HCEC 1CT (cell line): ENCODE data around the gene CREG1.

Source experiments
- DNase-seq: peaks from one replicate; pipeline ENCODE4 v3.0.0-alpha.2; 2017

Gene CREG1

DNA sequence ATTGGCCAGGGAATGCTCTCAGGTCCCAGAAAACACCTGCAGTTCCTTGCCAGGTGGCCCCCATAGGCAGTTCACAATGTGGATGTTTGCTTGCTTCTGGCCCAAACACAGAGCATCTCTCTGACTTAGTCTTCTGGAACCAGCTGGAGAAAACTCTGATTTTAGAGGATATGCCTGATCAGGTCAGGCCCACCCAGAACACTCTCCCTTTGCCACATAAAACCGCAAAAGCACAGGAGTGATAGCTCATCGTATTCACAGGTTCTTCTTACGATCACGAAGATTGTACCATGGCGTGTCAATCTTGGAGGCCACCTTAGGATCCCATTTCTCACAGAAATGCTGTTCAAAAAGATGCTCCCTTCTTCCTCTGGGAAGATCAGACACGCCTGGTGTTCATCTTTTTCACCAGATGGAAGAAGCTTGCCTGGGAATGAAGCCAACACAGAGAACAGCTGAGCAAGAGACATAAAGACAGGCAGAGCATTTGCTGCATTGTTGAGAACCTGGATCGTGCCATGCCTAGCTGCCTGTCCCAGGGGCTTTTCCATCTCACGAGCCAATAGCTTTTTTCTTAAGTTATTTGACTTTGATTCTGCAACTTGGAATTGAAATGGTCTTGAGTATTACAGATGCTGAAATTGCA lies 23.6 kb downstream of the CREG1 start:
- no peak for DNase-seq

DNA sequence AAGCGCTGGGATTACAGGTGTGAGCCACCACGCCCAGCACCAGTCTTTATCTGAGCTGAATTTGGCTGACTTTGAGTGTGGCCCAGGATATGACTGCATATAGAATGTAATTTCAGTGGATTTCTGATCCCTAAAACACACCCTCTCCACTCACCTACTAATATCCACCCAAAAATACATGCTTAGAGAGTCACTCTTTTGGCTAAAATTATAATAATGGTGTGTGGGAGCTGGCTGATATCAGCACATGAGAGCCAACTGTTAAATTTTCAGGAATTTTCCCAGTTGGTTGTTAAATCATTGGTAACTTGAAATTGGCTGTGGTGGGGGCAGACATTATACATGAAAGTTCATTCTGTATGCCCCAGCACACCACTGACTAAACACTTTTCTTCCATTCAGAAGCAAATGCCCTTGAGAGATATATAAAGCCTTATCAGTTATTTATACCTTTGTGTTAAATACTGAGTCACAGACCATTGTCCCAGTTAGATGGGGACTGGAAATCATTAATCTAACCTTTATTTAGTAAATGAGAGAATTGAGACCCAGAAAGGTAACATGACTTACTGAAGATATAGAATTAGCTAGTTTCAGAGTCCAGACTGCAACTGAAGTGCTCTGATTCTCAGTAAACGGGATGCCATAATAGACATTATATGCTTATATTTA lies 25.4 kb downstream of the CREG1 start:
- DNase-seq, result no peak

DNA sequence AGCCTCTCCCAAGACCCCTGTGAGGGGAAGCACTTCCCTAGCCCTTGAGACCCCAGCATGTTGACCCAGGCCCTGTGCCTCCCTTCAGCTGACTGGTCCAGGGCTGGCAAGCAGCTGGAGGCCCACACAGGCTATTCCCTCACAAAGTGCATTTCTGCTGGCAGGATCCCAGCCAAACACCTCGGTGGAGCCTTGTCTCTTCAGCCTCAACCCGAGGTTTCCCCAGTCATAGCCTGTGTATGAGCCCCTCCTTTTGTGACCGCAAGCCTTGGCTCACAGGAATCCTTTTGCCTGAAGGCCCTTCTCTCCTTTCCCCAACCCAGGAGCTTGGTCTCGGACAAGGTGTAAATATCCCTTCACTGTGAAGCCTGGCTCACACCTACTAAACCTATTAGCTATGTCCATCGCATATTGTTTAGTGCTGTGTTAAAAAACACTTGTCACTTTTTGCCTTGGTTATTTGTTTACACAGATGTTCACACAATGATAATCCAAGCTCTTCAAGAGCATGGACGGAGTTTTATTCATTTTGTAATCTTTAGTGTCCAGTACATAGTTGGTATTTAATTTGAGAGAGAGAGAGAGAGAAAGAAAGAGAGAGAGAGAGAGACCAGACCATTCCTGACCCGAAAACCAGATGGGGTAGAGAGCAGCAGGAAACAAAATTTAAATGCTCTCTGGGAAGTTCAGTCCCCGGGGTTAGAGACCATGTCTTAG lies 26.7 kb downstream of the CREG1 start:
- no peak for DNase-seq

DNA sequence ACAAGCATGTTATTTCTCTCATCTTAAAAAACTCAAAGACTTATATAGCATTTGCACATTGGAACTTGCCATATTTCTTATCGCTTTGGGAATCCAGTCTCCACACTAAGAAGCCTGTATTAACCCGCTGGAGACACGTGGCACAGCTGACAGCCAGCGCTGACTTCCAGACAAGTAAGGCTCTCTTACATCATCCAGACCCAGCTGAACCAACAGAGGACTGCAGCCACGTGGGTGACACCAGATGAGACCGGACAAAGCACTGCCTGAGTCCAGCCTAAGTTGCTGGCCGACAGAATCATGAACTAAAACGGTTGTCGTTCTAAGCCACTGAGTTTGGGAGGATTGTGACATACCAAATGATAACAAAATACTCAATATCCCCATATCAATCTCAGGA lies 28.9 kb downstream of the CREG1 start:
- DNase-seq, result no peak

DNA sequence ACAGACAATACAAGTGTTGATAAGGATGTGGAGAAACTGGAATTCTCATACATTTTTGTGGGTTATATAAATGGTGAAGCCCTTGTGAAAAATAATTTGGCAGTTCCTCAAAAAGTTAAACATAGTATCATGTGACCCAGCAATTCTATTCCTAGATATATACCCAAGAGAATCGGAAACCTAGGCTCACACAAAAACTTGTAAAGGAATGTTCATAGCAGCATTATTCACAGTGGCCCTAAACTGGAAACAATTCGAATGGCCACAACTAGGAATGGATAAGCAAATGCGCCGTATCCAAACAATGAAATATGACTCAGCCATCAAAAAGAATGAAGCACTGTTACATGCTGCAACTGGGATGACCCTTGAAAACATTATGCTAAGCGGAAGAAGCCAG lies 31.3 kb downstream of the CREG1 start:
- no peak for DNase-seq

DNA sequence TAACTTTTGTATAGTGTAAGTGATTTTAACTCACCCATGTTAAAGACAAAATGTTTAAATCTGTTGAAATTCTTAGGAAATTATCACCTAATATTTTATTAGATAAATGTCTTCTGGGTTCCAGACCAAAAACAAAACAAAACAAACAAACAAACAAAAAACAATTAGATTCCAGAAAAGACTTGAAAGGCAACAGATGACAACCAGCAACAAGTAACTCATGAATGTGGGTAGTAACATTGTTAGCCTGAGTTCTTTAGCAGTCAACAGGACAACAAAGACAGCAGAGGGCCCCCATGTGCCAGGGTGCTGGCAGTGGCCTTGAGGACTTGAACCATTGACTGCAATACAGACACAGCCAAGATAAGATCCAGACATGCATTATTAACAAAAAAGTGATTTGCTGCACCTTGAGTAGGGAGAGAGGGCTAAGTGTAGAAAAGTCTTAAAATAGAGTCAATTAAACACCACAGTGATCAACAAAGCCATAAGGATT lies 32.8 kb downstream of the CREG1 start:
- no peak for DNase-seq

DNA sequence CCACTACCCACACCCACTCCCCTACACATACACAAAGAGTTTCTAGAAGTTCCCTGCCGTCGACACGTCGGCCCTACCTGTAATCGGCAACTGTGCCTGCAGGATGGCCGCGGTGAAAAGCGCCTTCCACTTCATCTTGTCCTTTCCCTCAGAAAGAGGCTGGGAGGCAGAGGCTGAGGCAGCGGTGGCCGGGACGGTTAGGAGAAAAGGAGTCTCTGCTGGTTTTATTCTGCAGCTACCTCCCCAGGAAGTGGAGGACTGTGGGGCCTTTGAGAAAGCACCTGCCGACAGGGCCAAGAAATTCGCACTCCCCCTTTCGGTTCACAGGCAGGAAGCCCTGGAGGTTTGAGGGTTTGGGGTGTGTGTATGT lies 35.2 kb downstream of the CREG1 start, which contains the start of gene CD247:
TSS of gene CD247 (minus strand) at position 199 of the 370 bp plus-strand sequence. CDS start at position 135, 64 bp downstream.
- no peak for DNase-seq

DNA sequence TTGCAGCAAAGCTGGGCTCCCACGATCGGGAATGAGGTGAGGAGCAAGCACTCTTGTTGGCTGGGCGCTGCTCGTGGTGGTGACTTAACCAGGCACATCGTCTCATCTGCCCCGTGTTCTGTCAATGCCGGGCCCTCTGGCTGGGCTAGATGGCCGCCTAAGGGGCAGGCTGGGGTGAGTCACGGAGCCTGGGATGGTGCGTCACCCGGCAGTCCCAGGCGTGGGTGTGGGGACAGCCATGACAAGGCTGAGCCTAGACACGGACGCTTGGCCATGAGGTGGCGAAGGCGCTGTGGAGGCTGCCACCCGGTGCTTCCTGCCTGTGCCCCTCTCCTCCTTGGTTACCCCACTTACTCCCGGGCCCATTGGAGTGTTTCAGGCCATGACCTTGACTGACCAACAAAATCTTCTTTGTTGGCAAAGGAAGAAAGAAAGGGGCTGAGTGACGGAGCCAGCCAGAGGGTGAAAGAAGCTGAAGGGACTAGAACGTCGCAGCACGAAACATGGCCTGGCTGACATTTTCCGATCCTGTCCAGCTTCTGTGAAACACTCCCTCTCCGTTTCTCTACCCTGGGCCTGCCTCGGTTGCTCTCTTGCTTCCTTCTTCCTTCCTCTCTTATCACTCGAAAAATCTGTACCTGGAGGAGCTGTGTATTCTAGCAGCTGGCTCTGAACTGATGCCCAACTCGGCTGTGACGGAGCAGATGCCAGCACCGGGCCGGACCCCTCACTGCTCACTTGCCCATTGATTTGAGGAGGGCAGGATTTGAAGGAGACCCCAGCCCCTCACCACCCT lies 35.8 kb downstream of the CREG1 start:
- no peak for DNase-seq

DNA sequence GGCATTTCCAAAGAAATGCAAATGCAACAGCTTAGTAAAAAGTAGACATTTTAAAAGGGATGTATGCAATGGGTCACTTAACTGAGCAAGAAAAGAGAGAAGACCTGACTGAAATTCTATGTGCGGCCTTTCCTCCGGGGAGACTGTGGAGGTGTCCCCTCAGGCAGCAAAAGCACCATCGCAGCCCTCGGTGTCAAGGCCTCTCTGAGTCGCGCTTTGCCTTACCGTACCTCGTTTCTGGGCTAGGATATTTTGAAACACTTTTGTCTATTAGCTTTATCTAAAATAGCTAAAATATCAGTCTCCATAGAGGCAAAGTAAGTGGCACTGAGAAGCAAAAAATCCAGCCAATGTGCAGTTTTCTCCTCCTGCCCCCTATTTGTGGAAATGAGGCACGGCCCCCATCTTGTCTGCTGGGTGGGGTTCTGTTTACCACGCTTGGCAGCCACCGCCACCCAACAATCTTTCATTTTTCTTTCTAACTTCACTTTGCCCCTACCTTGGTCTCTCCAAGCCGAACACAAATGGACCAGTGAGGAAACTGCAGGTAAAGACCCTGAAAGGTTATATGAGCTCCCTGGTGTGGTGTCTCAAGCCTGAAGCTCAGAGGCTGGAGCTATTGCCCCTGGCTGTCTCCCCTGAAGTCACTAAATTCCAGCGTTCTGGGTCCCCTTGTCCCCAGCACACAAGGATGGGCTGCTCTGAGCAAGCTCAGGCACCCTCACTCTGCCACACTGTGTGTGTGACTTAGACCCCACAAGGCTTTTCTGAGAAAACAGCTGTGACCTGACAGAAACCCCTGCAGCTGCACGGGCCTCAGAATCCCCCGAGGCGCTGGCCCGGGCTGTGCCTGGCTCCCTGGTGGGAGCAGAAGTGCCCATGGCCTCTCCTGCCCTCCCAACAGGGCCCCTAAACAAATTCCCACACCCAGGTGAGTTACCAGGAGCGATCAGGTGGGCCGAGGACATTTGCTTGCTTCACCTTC lies 36.9 kb downstream of the CREG1 start:
- DNase-seq, result no peak

DNA sequence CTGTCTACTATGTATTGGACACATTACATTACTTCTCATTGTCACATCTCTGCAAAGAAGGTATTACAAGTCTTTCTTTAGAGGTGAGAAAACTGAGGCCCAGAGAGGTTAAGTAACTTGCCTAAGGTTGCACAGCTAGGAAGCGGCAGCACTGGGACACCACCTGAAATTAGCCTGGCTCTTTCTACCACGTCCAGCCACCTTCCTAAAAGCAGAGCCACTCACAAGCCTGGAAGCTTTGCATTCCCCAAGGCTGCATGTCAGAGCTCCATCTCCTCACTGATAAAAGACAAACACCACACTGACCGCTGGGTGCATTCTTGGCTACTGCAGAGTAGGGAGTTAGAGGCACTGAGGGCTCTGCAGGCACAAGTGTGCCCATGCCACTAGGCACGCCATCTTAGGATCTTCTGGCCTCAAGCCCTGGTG lies 37.7 kb downstream of the CREG1 start:
- no peak for DNase-seq

DNA sequence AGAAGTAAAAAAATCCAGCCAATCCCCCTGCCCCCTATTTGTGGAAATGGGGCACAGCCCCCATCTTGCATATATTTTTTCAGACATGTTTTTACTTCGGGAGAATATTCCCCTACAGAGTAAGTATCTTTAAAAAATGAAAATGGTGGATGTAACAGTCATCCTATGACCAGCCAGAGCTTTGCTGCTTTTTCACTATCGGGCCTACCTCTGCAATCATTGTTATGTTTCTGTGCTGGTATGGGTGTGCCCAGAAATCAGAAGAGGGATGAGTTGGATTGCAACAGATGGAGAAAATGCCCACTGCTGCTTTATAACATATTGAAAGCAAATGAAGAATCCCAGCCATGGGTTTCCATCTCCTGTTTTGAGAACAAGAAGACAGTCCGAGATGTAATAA lies 38.1 kb downstream of the CREG1 start:
- no peak for DNase-seq

DNA sequence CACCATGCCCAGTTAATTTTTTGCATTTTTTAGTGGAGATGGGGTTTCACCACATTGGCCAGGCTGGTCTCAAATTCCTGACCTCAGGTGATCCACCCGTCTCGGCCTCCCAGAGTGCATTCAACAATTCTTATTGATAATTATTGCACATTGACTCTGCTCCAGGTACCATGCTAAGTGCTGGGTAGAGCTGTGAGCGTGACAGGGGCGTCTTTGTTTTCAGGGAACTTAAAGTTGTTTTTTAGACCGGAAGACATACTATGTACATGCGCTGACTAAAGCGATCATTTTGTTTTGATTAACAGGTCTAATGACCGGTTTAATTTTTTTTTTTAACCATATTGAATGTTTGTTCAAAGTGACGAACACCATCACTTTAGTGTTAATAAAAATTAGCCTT lies 39.3 kb downstream of the CREG1 start:
- no peak for DNase-seq

DNA sequence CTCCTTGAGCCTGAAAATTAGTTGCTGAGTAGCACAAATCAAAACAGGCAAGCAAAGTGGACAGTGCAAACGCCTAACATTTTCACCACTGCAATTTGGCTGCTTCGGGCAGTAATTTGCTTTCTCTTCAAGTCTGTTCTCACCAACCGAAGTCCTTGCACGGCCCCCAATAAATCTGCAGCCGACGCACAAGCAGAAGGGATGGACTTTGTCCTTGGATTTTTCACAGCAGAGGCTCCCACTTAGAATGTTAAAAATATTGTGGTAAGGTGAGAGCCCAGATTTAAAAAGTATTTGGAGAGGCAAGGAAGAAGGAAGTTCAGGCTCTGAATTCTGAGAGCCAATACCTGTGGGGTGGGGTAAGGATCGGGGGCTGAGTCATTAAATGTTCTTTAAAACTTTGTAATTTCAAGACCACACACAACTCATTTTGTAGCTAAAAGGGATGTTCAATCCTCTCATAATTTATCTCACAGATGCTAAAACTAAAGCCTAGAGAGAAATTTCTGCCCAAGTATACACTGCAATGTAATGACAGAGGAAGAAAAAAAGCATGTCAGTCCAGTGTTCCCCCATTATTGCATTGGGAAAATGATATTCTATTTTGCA lies 41.4 kb downstream of the CREG1 start:
- DNase-seq, result no peak

DNA sequence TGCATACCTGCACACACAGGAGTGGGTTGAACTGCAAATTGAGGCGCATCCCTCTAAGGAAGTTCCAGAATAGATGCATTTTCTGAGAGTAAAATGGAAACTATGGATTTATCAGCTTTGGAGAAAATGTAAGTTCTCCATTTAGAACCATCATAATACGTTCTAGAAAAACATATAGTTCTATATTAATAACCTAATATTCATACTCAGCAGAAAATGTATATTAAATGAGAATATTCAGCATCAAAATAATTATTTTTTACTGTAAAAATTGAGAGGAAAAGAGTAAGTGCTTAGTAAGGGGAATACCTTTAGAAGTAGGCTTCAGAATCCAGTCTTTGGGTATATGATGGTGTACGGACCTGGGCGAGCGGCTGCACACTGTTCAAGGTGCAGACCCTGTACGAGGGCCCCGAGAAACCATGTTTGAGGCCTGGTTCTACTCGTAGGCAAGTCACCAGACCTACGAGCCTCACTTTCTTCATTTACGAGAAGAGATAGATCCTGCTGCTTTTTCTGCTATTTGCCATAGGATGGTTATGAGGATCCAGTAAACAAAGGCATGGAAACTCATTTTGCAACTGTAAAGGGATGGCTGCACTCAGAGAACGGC lies 42.1 kb downstream of the CREG1 start:
- DNase-seq, result no peak

DNA sequence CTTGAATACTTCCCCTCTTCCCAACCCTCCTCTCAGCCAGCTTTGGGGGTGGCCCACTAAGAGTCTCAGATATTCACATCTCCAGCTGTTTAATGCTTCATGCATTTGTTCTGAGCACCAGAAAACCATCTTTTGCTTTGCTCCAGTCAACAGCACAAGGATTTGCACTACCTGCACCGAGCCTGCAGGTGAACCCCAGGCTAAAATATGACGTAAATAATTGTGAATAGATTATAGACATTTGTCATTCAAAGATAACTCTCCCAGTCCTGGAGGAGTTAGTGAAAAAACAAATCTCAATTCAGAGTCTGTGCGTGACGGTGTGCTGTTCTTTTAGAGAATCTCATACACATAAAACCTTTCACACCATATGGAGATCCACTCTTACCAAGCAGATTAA lies 42.7 kb downstream of the CREG1 start:
- no peak for DNase-seq

DNA sequence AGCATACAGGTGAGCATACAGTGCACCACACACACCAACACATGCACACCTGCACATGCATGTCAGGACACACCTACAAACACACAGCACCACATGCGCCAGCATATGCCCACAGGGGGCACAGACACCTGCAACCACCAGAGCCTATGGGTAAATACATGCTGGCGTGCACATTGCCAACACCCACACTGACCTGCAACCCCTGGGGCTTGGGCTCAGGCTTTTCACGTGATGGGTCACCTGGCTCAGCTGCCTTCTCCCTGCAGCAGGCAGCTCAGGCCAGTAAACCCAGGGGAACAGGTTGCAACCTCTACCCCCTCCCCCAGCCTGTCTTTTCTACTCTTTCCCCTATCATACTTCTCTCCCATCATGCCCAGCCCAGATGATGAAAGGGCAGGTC lies 43.3 kb downstream of the CREG1 start:
- DNase-seq, result no peak

DNA sequence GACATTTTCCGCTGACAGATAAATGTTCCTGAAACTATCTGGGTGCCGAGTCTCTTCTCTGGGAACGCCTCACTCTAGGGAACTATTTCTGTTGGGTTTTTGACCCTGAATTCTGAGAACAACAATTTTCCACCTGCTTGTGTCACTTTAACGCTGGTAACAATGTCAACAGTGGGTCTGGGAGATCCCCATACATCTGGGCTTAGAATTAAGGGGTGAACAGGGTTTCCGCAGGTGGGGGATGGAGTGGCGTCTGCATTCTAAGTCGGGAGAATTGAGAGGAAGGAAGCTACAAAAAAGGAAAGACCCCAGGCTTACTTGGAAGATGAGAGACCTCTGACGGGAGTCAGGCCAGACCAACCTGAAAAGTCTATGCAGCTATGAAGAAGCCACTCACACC lies 44.0 kb downstream of the CREG1 start:
- DNase-seq, result no peak

DNA sequence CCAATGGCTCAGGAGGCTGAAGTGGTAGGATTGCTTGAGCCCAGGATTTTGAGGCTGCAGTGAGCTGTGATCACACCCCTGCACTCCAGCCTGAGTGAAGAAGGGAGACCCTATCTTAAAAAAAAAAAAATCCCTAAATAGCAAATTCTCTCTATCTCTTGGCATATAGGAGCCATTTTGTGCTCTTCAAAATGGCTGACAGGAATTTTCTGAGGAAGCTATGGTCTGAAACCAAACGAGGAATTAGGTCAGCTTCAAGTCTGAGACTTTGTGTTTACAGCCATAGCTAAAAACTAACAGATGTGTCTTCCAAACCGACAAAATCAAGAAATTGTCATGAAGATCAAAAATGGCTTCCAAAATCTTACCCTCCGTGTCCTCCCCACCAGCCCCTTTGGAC lies 45.8 kb downstream of the CREG1 start:
- no peak for DNase-seq

DNA sequence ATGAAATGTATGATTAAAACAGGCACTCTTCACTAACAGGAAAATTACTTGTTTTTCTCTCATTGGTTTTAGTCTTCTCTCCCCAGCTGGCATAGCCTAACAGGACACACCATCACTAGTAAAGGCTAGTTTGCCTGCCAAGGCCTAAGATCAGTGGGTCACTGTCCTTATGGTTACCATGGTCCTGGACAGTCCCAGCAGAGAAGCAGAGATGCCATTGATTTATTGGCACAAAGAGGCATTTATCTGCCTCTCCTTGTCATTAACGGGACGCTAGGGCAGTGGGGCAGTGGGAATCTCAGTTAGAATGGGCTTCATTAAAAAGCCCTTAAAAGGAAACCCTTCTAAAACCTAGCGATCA lies 49.1 kb downstream of the CREG1 start:
- DNase-seq, result no peak

DNA sequence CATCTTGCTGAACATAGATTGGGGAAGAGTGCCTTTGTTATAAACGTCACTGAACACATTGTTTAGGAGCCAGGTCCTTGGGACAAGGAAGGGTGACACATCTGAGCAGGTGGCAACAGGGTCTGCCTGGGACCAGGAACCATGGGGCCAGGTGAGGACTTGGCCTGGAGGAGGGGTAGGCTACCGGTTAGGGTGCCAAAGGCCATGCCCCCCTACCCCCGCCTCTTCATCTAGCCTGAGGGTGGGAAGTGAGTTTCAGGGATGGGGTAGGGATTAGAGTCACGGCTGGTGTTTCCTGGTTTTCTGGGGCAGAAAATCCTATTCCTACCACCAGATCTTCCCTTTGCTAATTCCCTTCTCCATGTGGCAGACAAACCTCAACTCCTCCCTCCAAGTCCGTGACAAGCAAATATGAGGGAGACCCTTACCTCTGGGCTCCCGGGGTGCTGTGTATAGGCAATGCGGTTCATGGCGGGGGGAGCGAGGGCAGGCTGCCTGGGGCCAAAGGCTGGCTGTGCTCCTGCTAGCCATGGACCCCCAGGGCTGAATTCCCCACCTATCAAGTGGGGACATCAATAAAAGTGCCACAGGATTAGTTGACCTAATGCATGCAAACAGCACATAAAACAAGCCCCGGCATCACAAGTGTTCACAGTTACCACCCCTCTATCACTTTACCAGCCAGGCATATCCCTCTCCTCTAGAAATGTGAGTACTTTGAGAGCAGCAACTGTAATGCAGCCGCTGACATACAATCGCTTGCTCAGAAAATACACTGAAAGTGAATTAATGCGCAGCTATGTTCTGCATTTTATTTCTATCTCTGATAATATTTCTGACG lies 49.7 kb downstream of the CREG1 start:
- DNase-seq, result no peak
